Smooth muscle cell of the brain vasculature (primary cell): ENCODE data around the gene COL9A3.

Experiments used
- DNase-seq: peaks from one replicate; pipeline ENCODE4 v3.0.0-alpha.2; 2012; ENCODE audit warnings: low read depth, low spot score

The COL9A3 gene

DNA sequence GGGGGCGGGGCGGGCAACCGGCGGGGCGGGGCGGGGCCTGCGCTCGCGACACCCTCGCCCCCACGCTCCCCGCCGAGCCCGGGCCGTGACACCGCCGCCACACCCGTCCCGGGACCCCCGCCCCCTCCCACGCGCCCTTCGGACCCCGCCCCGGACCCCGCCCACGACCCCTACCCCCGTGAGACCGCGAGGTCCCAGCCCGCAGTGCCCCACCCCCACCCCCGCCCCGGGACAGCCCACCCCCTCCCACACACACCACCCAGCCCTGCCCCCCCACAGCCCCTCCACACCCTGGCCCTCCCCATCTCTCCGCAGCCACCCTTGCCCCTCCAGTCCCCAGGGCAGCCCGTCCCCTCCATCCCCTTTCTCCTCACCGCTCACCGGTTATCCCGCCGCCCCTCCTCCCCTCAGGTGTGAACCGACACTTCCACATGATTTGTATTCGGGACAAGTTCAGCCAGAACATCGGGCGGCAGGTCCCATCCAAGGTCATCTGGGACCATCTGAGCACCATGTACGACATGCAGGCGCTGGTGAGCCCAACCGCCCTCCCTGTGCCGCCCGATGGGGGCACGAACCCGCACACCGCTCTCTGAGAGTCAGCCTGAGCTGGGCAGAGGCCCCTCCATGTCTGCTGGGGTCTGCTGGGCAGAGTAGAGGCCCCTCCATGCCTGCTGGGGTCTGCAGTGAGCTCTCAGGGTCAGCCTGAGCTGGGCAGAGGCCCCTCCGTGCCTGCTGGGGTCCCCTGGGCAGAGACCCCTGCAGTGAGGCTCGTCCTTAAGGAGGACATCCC lies 20.0 kb upstream of the COL9A3 start:
- DNase-seq: no peak

DNA sequence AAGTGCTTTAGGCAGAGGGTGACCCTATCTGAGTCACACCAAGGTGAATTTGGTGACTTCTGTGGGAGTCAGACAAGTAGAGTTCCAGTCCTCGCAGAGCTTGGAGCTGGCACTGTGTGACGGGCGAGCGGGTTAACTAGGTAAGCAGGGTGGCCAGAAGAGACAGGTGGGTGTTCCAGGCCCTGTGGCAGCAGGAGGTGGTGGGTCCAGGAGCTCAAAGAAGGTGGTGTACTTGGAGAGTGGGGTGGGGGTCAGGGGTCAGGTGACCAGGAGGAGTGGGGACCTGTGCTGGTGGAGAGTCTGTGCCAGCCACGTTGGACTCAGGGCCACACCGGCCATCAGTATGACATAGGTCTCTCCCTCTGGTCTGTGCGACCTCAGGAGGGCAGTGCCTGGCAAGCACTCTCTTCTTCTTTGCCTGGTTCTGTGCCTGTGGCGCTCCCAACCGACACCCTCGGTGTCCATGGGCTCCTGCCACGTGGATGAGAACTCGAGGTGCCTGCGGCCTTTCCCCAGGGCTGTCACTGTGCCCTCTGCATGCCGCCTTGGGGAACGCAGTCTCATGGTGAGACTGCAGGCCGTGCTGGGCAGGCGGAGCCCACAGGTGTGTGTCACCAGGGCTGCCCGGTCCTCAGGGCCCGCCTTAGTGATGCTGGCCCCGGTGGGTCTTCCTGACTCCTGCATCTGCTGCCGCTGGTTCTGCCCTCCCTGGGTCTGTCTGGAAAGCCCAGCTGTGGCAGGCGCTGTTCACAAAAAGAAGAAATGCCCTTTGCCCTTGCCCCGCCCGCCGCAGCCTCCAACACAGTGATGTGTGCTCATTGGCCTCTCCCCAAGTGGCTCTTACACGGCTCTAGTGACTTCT lies 18.9 kb upstream of the COL9A3 start:
- DNase-seq: no peak

- no peak for DNase-seq
Measured at GRCh38 chr20:62799036-62799435, 17.8 kb upstream of the COL9A3 start.

DNA sequence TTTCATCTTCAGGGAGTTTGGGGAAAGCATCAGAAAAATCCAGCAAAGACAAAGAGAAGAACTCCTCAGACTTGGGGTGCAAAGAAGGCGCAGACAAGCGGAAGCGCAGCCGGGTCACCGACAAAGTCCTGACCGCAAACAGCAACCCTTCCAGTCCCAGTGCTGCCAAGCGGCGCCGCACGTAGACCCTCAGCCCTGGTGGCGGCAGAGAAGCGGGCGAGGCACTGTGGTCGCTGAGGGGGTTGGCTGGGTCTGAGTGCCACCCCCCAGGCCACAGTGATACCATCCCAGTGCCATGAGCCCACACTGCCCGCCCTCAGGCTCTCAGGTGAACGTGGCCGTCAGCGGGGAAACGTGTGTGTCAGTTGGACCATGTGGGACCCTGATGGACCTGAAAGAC lies 17.4 kb upstream of the COL9A3 start:
- DNase-seq: no peak

DNA sequence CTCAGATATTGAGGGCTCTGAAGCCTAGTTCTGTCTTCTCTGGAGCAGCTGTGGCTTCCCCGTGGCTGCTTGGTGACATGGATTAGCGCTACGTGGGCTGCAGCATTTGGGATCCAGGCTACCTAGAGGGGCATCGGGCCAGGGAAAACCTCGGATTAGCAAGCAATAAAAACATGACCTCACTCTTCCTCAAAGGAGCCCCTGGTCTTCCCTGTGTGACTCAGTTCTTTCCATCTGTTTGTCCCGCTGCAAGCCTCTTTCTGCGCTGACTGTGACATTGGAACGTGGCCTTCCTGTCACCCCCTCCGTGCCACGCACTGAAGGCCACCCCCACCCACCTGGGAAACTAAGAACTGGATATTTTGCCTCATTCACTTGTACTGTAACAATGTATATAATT lies 17.0 kb upstream of the COL9A3 start:
- no peak for DNase-seq

GRCh38 chr20:62800314-62801259 lies 16.3 kb upstream of the COL9A3 start:
- DNase-seq: no peak

DNA sequence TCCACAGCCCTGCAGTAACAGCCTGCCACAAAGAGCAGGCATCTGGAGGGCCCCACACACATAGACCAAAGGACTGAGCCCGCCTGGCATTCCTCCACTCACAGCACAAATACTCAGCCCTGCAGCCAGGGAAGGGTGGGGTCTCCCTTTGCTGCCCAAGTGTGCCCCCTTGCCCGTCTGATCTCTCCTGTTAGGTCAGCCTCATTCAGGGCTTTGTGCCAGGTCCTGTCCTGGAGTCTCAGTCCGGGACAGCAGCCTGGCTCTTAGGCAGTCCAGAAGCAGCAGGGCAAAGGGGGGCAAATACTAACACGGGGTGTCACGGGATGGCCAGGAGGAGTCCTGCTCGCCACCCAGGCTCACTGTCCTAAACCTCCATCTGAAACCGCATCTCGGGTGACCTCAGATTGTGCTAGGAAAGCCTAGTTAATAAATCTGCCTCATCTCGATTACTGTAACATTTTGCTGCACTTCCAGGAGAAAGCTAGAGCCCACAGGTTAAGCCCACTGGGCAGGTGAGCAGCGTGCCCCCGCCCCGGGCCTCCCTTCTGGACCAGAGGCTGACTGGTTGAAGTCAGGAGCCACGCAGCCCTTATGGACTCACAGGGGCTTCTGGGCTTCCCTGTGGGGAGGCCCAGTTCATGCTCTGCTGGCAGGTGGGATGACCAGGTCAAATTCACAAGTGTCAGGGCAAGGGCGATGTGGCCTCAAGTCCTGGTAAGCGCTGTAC lies 15.4 kb upstream of the COL9A3 start:
- no peak for DNase-seq

- DNase-seq: no peak
Measured at GRCh38 chr20:62802026-62802712, 14.7 kb upstream of the COL9A3 start.

DNA sequence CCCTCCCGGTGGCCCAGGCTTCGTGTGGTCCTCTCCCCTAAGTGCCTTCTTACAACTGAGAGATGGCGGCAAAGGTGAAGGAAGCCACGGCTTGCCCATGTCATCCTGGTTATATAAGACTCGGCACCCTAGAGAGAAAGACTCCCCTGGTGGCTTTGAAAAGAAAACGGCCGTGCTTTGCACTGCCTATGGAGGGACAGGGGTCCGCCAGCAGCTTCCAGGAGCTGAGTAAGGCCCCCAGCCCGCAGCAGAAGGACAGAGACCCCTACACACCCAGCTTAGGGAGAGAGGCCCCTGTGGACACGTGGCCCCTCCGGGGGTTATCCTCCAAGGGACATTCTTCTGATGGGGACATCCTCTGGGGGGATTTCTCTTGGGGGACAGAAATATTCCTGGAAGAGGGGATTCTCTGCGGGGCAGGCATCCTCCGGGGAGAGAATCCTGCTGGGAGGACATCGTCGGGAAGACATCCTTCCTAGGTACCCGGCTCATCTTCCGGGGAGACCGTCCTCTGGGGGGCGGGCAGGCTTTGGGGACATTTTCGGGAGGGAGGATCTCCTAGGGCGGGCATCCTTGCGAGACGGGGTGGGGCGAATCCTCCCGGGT lies 12.7 kb upstream of the COL9A3 start:
- no peak for DNase-seq

DNA sequence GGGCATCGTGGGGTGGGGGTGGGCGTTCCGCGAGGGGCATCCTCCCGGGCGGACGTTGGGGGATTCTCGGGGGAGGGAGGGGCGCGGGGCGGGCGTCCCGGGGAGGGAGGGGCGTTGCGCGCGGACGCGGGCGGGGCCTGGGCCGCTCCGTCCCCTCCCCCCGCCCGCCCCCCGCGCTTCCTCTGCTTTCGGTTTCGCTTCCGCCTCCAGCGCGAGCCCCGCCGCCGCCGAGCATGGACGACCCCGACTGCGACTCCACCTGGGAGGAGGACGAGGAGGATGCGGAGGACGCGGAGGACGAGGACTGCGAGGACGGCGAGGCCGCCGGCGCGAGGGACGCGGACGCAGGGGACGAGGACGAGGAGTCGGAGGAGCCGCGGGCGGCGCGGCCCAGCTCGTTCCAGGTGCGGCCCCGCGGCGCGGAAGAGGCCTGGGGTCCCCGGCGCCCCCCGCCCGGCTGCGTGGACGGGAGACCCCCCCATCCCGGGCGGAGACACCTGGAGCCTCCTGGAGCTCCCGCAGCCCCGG lies 12.2 kb upstream of the COL9A3 start, which contains the start of gene OGFR:
TSS of gene OGFR (plus strand) at position 209 of the 528 bp plus-strand sequence. CDS start at position 234, 25 bp downstream.
- no peak for DNase-seq

GRCh38 chr20:62805155-62805710 lies 11.6 kb upstream of the COL9A3 start:
- no peak for DNase-seq

DNA sequence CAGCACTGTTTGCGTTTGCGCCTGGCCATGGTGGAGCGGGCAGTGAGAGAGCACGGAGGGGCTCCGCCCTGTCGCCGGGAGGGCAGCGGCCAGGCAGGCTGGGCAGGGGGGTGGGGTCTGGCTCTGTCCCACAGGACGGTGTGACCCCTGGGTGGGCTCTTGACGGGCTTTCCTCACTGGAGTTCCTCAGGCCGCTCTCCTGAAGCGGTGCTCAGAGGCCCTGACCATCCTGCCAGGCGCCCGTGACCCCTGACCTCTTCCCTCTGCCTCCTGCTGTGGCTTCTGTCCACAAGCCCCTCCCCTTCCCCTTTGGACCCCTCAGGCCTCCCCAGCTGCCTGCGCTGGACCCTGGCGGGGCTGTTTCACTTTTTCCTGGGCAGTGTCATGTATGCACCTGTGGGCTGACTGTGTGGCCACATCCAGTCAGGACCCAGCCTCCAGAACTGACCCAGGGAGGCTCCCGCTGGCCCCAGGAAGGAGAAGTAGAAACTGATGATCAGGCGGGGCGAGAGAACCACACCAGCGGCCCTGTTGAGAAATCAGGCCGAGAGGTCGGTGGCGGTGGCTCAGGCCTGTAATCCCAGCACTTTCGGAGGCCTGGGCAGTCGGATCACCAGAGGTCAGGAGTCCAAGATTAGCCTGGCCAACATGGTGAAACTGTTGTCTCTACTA lies 11.0 kb upstream of the COL9A3 start:
- DNase-seq: no peak

DNA sequence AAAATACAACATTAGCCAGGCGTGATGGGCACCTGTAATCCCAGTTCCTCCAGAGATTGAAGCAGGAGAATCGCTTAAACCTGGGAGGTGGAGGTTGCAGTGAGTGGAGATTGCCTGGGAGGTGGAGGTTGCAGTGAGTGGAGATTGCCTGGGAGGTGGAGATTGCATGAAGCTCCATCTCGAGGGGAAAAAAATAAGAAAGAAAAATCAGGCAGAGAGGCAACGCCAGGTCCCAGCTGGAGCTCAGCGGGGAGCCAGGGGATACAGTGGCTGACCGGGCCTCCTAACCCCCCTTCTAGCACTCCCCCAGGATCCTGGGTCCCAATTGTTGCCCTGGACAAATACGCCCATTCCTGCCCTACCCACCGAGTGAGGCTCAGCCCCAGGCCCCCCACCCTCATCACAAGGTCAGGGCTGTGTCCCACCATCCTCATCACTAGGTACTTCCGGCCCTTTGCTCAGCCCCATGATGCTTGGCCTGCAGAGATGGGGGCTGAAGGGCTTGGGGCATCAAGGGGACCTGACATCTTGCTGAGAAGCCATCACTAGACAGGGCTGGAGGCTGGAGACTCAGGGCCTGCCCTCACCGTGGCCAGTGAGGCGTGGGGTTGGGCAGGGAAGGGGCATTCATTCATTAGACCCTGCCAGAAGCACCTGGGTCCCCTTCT lies 10.3 kb upstream of the COL9A3 start:
- DNase-seq: no peak

DNA sequence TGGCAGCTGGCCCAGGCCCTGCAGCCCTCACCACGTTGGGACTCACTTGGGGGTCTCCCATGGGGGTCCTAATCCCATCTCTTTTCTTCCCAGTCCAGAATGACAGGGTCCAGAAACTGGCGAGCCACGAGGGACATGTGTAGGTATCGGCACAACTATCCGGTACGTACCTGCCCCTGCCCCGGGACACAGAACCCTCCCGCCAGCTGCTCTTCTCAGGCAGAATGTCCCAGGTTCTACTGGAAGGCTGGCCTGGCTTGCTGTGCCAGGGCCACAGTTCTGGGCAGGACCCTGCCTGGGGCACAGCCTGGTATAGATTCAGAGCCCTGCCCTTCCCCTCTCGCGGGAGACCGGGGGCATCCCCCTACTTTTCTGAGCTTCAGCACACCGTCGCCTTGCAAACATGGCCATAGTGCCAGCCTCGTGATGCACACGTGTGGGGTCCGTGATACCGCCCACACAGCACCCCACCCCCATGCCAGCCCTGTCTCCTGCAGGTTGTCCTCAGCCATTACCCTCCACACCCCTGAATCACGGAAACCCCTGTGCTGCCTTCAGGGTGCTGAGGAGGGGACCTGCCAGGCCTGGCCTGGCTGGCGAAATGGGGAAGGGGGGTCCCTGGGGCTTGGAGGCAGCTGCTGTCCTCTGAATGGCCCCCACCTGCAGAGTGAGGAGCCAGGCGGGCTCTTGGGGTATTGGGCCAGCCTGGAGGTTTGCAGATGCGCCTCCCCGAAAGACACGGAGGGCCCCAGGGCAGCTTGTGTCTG lies 9.2 kb upstream of the COL9A3 start:
- no peak for DNase-seq

GRCh38 chr20:62808211-62808865 lies 8.5 kb upstream of the COL9A3 start:
- no peak for DNase-seq

- DNase-seq: no peak
Measured at GRCh38 chr20:62809530-62810428, 7.1 kb upstream of the COL9A3 start.
